GM12878 (cell line): ENCODE measurements around the gene CARF. TPM values are rescaled to one million over a fixed set of nuclear protein-coding genes. Genes with fewer than 3 reads are reported as not detected.

Experiments used
- ATAC-seq: fragments of 200-7000 bp; cut with Tn5 transposase; 3 replicates; pipeline ENCODE4 v1.9.1; 2020; ENCODE audit warnings: mild to moderate bottlenecking, moderate library complexity
- BruUV-seq: library from RNA; stranded (reverse); fragments of 400-500 nt; replicated peaks from 2 replicates; lab custom pipeline; 2021; lab: Mats Ljungman, UMichigan
- CTCF ChIA-PET: fragments of 300-600 bp; sonication (Branson Sonifier 250); formaldehyde crosslinking; extraction: SDS; loops from one replicate; lab custom pipeline; 2021; ENCODE audit warnings: inconsistent platforms; lab: Yijun Ruan, JAX
- POLR2A ChIA-PET: fragments of 350-600 bp; formaldehyde crosslinking; extraction: SDS; loops from one replicate; lab custom pipeline; 2021; ENCODE audit warnings: inconsistent platforms; lab: Charles Lee
- RAD21 ChIA-PET: fragments of 300-600 bp; sonication (Branson Sonifier 250); formaldehyde crosslinking; loops from one replicate; lab custom pipeline; 2023; ENCODE audit warnings: antibody characterized with exemption; ENCODE audit not compliant: unreplicated experiment; lab: Charles Lee
- SMC1A ChIA-PET: fragments of 300-600 bp; sonication (Branson Sonifier 250); formaldehyde crosslinking; loops from one replicate; lab custom pipeline; 2023; ENCODE audit not compliant: unreplicated experiment, uncharacterized antibody; lab: Charles Lee
- DNase-seq: peaks from one replicate; pipeline ENCODE4 v3.0.0-alpha.2; 2011; ENCODE audit warnings: low read depth, low spot score
- FAIRE-seq: peaks from 3 replicates; lab custom pipeline; 2011; peaks lifted over from hg19 to GRCh38; lab: Jason Lieb, UNC
- H2AFZ ChIP-seq: 2 replicates; pipeline ENCODE4 v1.6.0; 2011; ENCODE audit warnings: low read depth, low read length, control low read depth; ENCODE audit not compliant: control insufficient read depth
- H3K27ac ChIP-seq: 2 replicates; pipeline ENCODE4 v1.5.1; 2011; ENCODE audit warnings: control low read depth; ENCODE audit not compliant: control insufficient read depth, insufficient read depth
- H3K27me3 ChIP-seq, 2 experiments: replicated peaks in 1 of 2; 2 replicates each; pipeline versions ENCODE4 v1.6.0 to v1.6.1; 2011; ENCODE audit warnings: low read length in 1 of 2; ENCODE audit not compliant: control insufficient read depth in 2 of 2, insufficient read depth in 2 of 2
- H3K36me3 ChIP-seq, 2 experiments: 2 replicates each; pipeline ENCODE4 v1.5.1; 2011; ENCODE audit warnings: low read length in 1 of 2; ENCODE audit not compliant: control insufficient read depth in 2 of 2, insufficient read depth in 2 of 2
- H3K4me1 ChIP-seq: 2 replicates; pipeline ENCODE4 v1.6.1; 2011; ENCODE audit warnings: mild to moderate bottlenecking, low read length, moderate library complexity, mixed read lengths; ENCODE audit not compliant: control insufficient read depth, insufficient read depth
- H3K4me2 ChIP-seq: 2 replicates; pipeline ENCODE4 v1.6.0; 2011; ENCODE audit warnings: control low read depth; ENCODE audit not compliant: control insufficient read depth, insufficient read depth
- H3K4me3 ChIP-seq: fragments of 200-600 bp; sonication (generic); 2 replicates; pipeline ENCODE4 v1.5.1; 2016
- H3K79me2 ChIP-seq: 2 replicates; pipeline ENCODE4 v1.6.0; 2011; ENCODE audit warnings: low read length; ENCODE audit not compliant: control insufficient read depth, insufficient read depth
- H3K9ac ChIP-seq: 2 replicates; pipeline ENCODE4 v1.8.0; 2011; ENCODE audit warnings: low read length, control low read depth, mixed read lengths; ENCODE audit not compliant: control insufficient read depth, insufficient read depth
- H3K9me3 ChIP-seq: replicated peaks from 3 replicates; pipeline ENCODE4 v1.5.1; 2011; ENCODE audit warnings: mild to moderate bottlenecking, low read length; ENCODE audit not compliant: control insufficient read depth, insufficient read depth
- H4K20me1 ChIP-seq: 2 replicates; pipeline ENCODE4 v1.6.0; 2011; ENCODE audit not compliant: control insufficient read depth, insufficient read depth
- SUZ12 ChIP-seq: fragments of 200-600 bp; sonication (generic); IDR thresholded peaks from one replicate; pipeline ENCODE4 v1.6.1; 2018; ENCODE audit warnings: antibody characterized with exemption, mild to moderate bottlenecking; ENCODE audit not compliant: unreplicated experiment
- WGBS: methylation state at CpG from one replicate; pipeline ENCODE4 v1.1.6; 2016; ENCODE audit warnings: low lambda C conversion rate; ENCODE audit not compliant: insufficient replicate concordance, insufficient coverage; ENCODE audit errors: missing lambda C conversion rate; 5-methylcytosine and 5-hydroxymethylcytosine counted together
- in situ Hi-C: fragments of 300-500 bp; cut with MboI; formaldehyde crosslinking; loops from 9 replicates; pipeline ENCODE4 v1.14.3; 2018; ENCODE audit warnings: mixed read lengths
- intact Hi-C: fragments of 100-400 bp; cut with micrococcal nuclease; formaldehyde crosslinking; loops from one replicate; pipeline ENCODE4 v1.14.2; 2022; ENCODE audit not compliant: unreplicated experiment
- polyA plus RNA-seq, 11 experiments: library from polyadenylated mRNA; depleted of rRNA in 4 of 11; unstranded in 6 of 11; stranded (reverse) in 5 of 11; fragments of >200 nt; fragmentation: Nextera tagmentation in 4 of 11; fragmentation: Illumina TruSeq in 1 of 11; extraction: Ambion mirVana in 4 of 11; extraction: Trizol in 1 of 11; gene quantifications; 1 replicate in 1 of 11; 2 replicates in 10 of 11; pipeline versions ENCODE4 v1.2.1 to v1.2.3, GENCODE V29; 2011 to 2016; ENCODE audit warnings: inconsistent platforms in 2 of 11, missing spikeins in 2 of 11, low read depth in 1 of 11
- total RNA-seq, 4 experiments: library from RNA; depleted of rRNA in 3 of 4; stranded (reverse); fragments of >200 nt in 3 of 4; fragmentation: Illumina TruSeq in 1 of 4; extraction: Trizol in 1 of 4; gene quantifications; 2 replicates each; pipeline versions ENCODE4 v1.2.1 to v1.2.3, GENCODE V29; 2013 to 2021
- TF ChIP-seq, protein P1 (sequence below): fragments of 150-350 bp; IDR thresholded peaks from 2 replicates; pipeline ENCODE4 v1.6.1; 2014; ENCODE audit warnings: mild to moderate bottlenecking, low read depth, low read length
- TF ChIP-seq, protein P2 (sequence below): fragments of 450-650 bp; IDR thresholded peaks from 2 replicates; pipeline ENCODE4 v1.6.1; 2017; ENCODE audit warnings: antibody characterized with exemption, mild to moderate bottlenecking, moderate library complexity

CARF gene
- total and polyA plus RNA-seq, 10 of the 15 experiments (the other 5 are each of a cell fraction or from before 2014, with no cell fraction given) = 1.8 to 11.5 (median 6.9) TPM

DNA sequence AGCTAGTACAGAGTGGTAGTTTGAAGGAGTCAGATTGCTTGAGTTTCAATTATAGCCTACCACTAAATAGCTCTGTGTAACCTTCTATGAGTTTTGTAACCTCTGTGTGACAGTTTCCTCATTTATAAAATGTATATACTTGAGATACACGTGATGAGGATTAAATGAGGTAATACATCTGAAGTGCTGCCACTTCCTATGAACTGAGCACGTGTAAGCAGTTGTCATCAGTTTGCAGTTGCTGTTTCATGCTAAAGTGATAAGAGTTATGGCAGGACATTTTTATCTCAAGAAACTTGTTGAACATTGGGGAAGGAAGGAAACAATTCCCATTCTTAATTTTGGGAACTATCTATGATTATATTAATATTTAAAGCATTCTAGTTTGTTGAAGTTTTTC lies 38.5 kb downstream of the CARF start:
- Histone ChIP-seq H3K36me3 (no peaks in the 10 kb centered on the region; a peak in 1 of 4 replicates), H4K20me1 (no peaks in the 10 kb centered on the region)
- RAD21 ChIA-PET = no interaction called here
- TF ChIP-seq SUZ12 = no peak
- TF ChIP-seq, protein P1, sequence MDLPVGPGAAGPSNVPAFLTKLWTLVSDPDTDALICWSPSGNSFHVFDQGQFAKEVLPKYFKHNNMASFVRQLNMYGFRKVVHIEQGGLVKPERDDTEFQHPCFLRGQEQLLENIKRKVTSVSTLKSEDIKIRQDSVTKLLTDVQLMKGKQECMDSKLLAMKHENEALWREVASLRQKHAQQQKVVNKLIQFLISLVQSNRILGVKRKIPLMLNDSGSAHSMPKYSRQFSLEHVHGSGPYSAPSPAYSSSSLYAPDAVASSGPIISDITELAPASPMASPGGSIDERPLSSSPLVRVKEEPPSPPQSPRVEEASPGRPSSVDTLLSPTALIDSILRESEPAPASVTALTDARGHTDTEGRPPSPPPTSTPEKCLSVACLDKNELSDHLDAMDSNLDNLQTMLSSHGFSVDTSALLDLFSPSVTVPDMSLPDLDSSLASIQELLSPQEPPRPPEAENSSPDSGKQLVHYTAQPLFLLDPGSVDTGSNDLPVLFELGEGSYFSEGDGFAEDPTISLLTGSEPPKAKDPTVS = no peak
- TF ChIP-seq, protein P2, sequence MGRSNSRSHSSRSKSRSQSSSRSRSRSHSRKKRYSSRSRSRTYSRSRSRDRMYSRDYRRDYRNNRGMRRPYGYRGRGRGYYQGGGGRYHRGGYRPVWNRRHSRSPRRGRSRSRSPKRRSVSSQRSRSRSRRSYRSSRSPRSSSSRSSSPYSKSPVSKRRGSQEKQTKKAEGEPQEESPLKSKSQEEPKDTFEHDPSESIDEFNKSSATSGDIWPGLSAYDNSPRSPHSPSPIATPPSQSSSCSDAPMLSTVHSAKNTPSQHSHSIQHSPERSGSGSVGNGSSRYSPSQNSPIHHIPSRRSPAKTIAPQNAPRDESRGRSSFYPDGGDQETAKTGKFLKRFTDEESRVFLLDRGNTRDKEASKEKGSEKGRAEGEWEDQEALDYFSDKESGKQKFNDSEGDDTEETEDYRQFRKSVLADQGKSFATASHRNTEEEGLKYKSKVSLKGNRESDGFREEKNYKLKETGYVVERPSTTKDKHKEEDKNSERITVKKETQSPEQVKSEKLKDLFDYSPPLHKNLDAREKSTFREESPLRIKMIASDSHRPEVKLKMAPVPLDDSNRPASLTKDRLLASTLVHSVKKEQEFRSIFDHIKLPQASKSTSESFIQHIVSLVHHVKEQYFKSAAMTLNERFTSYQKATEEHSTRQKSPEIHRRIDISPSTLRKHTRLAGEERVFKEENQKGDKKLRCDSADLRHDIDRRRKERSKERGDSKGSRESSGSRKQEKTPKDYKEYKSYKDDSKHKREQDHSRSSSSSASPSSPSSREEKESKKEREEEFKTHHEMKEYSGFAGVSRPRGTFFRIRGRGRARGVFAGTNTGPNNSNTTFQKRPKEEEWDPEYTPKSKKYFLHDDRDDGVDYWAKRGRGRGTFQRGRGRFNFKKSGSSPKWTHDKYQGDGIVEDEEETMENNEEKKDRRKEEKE = no peak
- TF ChIP-seq, all 136 proteins: peak for 0
- no peak overlapping the region for H3K9ac ChIP-seq
- ATAC-seq = peak; percentile 22
- no peak for DNase-seq
- no peak overlapping the region for H3K4me2 ChIP-seq
- H3K9me3 ChIP-seq = no peaks in the 10 kb centered on the region
- ChIA-PET POLR2A (interaction anchor here (1.1 to 1.5 kb wide), 2 partner anchors 11 to 175 kb away, joined by 3 to 5 read pairs; no protein-coding TSS in a partner anchor), SMC1A (interaction anchor here (0.8 to 1.4 kb wide), 2 partner anchors 11 to 25 kb away, joined by 3 to 5 read pairs; no protein-coding TSS in a partner anchor), CTCF (no interaction called here)
- H3K4me3 ChIP-seq = no peak overlapping the region
- in situ Hi-C loops = no loop called here
- no TSS peak for BruUV-seq
- no peaks in the 10 kb centered on the region for H3K4me1 ChIP-seq
- no peak for FAIRE-seq
- H3K79me2 ChIP-seq = no peaks in the 10 kb centered on the region
- 59% methylated on average over 2 of the region's 2 CpGs for WGBS
- H3K27me3 ChIP-seq = no peaks in the 10 kb centered on the region
- intact Hi-C loops = no loop called here
- H2AFZ ChIP-seq = no peak overlapping the region
- no peak overlapping the region for H3K27ac ChIP-seq
